Heart left ventricle (tissue), 16 donors: ENCODE results near the gene YOD1. TPM values are rescaled to one million over a fixed set of nuclear protein-coding genes. Genes with fewer than 3 reads are reported as not detected.

Experiments used
- ATAC-seq, 4 donors: fragments of 200-7000 bp; cut with Tn5 transposase; one replicate each; pipeline ENCODE4 v1.9.1; 2020 to 2022; ENCODE audit warnings: moderate library complexity in 4 of 4, mild to moderate bottlenecking in 3 of 4, moderate number of reproducible peaks in 1 of 4
- DNase-seq, 5 donors: peaks; one replicate each; pipeline ENCODE4 v3.0.0-alpha.2; 2020
- H3K27ac ChIP-seq, 12 donors: fragments of 200-600 bp; sonication (generic) in 4 of 12; one replicate each; pipeline versions ENCODE4 v1.5.0 to v1.8.0; 2016 to 2022; ENCODE audit warnings: mild to moderate bottlenecking in 2 of 12
- H3K27me3 ChIP-seq, 9 donors: fragments of 200-600 bp; sonication (generic) in 2 of 9; one replicate each; pipeline versions ENCODE4 v1.5.1 to v1.8.0; 2016 to 2022; ENCODE audit warnings: mild to moderate bottlenecking in 3 of 9
- H3K36me3 ChIP-seq, 9 donors: fragments of 200-600 bp; sonication (generic) in 2 of 9; one replicate each; pipeline versions ENCODE4 v1.5.0 to v1.8.0; 2018 to 2022; ENCODE audit warnings: mild to moderate bottlenecking in 2 of 9
- H3K4me1 ChIP-seq, 12 donors: fragments of 200-600 bp; sonication (generic) in 4 of 12; one replicate each; pipeline versions ENCODE4 v1.5.0 to v1.8.0; 2016 to 2022; ENCODE audit warnings: mild to moderate bottlenecking in 3 of 12
- H3K4me3 ChIP-seq, 12 donors: fragments of 200-600 bp; sonication (generic) in 4 of 12; one replicate each; pipeline versions ENCODE4 v1.5.0 to v1.8.0; 2017 to 2022; ENCODE audit warnings: mild to moderate bottlenecking in 9 of 12, moderate library complexity in 4 of 12
- H3K9me3 ChIP-seq, 12 donors: fragments of 200-600 bp; sonication (generic) in 4 of 12; one replicate each; pipeline versions ENCODE4 v1.5.0 to v1.8.0; 2016 to 2022; ENCODE audit warnings: mild to moderate bottlenecking in 1 of 12
- POLR2A ChIP-seq, 2 donors: fragments of 450-650 bp; IDR thresholded peaks; one replicate each; pipeline ENCODE4 v1.6.1; 2017; ENCODE audit warnings: antibody characterized with exemption in 2 of 2, mild to moderate bottlenecking in 2 of 2, moderate library complexity in 2 of 2
- WGBS, 4 donors: extraction: QIAGEN DNeasy Blood & Tissue Kit in 2 of 4; methylation state at CpG; one replicate each; pipeline versions ENCODE4 v1.1.5 to v1.1.7; 2013 to 2018; 5-methylcytosine and 5-hydroxymethylcytosine counted together
- intact Hi-C, 10 donors: fragments of 100-400 bp; cut with DNase I; formaldehyde crosslinking; loops; one replicate each; pipeline versions ENCODE4 v1.11.1 to v1.14.2; 2022
- polyA plus RNA-seq, 2 donors: library from polyadenylated mRNA; stranded (reverse); fragments of 200-250 nt; gene quantifications; one replicate each; pipeline ENCODE4 v1.2.3, GENCODE V29; 2013
- total RNA-seq, 9 donors: library from RNA; depleted of rRNA in 2 of 9; stranded (reverse); fragments of >200 nt in 2 of 9; fragmentation: NEBNext Ultra II Directional in 3 of 9; extraction: Animal tissue kit (Norgen Biotek cat#: 25700) in 3 of 9; gene quantifications; one replicate each; pipeline versions ENCODE4 v1.1.0 to v1.2.4, GENCODE V29; 2016 to 2023
- TF ChIP-seq, protein P1 (sequence below), 12 donors: fragments of 200-600 bp; sonication (generic) in 4 of 12; IDR thresholded peaks; one replicate each; pipeline versions ENCODE4 v1.5.0 to v1.8.0; 2018 to 2022; ENCODE audit warnings: antibody characterized with exemption in 12 of 12, mild to moderate bottlenecking in 5 of 12
- donor health status: ischemic (EF 13 %, LVEDD 7.1; RV severe dilation, severe dysfunction).
- donor health status: healthy with polysubstance abuse.
- donor health status: DM: no; HTN: yes; CAD: no.
- donor health status: DM: no; HTN: no; CAD: no.
- donor health status: ischemic (EF 25% LVEDD 6.9; RV normal size, moderate dysfunction).
- donor health status: ischemic (EF 25% LVEDD 5.7; RV mildly dilated, moderate dysfunction).
- donor health status: healthy.
- donor health status: DM: yes; HTN: yes; CAD: no.
- donor health status: ischemic (EF 35%, LVEDD 5.7; RV mildly dilated, moderate dysfunction).
- donor health status: nonischemic (EF 11% LVEDD 7.7; RV severe dilation, severe dysfunction).
- donor health status: DM: yes; HTN: yes; CAD: no.
- donor health status: PGD.
- donor health status: ischemic (EF 29% LVEDD 5.4; RV normal size, mild dysfunction).
- donor health status: nonischemic (EF 23%, LVEDD 6.1; RV moderate dilation, normal function).

The YOD1 gene
- total and polyA plus RNA-seq, 11 donors, result 1.9 to 7.4 (median 5.8) TPM

DNA sequence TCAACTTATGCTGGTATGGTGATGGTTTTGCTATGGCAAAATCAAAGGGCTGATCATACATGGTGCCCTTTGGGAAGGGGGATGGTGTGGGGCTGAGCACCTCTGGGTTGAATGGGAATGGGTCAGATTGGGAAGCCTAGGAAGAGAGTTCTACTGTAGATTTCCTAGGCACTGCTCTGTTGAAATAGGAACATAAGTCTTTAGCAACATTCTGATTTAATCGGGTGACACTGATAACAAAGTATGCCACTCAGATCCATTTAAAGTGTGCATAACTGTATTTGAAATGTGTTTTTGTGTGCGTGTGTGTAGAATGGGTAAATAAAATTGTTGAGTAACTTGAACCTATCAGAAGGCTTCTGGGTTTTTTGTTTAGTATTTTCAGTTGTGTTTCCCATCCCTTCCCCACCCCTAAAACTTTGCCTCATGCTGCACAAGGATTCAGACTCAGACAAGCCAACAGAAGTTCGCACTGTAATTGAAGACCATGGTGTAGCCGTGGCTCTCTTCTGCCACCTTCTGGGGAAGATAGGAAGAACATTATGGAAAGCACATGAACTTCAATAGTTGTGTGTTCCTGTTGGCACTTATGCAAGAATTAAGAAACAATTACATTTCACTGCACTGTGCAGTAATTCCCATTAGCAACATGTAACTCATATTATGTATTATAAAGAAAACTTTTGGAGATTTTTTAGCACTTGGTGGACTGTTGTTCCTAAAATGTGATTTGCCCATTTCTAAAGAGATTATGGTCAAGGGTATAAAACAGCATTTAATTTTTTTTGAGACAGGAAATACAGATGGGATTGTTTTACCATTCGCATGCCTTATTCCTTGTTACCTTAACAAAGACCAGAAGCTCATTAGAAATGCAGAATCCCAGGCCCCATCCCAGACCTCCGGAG is 26.7 kb upstream of the YOD1 start:
- intact Hi-C loops, result loop anchor here in 7 of 10 donors (1.0 to 10.0 kb wide), 4 partner anchors 27 to 165 kb away; partner anchors contain the start of gene YOD1 (in 3 of the 7)
- ATAC-seq (peak; percentile 76 to 85 (median 82)), DNase-seq (peak in 3 of 5 donors; percentile 41 to 64 (median 63))
- Histone ChIP-seq H3K36me3 (peaks cover 0 to 84% (median 30%) of the 10 kb centered on the region in 9 donors), H3K4me3 (no peak overlapping the region), H3K27ac (peak overlapping the region in 6 of 12 donors; percentile 25 to 68 (median 46)), H3K9me3 (no peaks in the 10 kb centered on the region), H3K27me3 (no peaks in the 10 kb centered on the region), H3K4me1 (peaks cover 0 to 51% (median 11%) of the 10 kb centered on the region in 12 donors)
- no peak for TF ChIP-seq POLR2A (IDR thresholded peaks at IDR 0.05)
- TF ChIP-seq, protein P1, sequence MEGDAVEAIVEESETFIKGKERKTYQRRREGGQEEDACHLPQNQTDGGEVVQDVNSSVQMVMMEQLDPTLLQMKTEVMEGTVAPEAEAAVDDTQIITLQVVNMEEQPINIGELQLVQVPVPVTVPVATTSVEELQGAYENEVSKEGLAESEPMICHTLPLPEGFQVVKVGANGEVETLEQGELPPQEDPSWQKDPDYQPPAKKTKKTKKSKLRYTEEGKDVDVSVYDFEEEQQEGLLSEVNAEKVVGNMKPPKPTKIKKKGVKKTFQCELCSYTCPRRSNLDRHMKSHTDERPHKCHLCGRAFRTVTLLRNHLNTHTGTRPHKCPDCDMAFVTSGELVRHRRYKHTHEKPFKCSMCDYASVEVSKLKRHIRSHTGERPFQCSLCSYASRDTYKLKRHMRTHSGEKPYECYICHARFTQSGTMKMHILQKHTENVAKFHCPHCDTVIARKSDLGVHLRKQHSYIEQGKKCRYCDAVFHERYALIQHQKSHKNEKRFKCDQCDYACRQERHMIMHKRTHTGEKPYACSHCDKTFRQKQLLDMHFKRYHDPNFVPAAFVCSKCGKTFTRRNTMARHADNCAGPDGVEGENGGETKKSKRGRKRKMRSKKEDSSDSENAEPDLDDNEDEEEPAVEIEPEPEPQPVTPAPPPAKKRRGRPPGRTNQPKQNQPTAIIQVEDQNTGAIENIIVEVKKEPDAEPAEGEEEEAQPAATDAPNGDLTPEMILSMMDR (IDR thresholded peaks at IDR 0.05), result peak; percentile 80 to 94 (median 89)
- 25 to 38% (median 32%) methylated on average over 6 of the region's 6 CpGs for WGBS, 4 donors

DNA sequence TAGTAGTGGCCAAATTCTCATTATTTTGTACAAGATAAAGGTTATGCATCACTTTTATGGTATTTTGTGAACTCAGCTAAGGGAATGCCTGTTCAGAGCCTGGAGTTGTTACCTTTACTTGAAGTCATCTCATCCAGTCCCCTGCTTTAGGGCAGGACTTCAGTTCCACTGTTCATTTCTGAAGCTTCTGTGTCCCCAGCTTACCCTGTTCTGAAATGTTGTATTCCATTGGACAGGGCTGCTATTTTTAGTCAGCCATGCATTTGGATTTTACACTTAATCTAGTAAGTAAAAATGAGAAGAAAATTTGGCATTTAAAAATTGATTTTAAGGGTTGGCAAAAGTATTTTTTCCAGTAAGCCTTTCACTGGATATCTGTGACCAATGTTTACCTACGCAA is 26.0 kb upstream of the YOD1 start:
- intact Hi-C loops, result loop anchor here in 6 of 10 donors (1.0 to 10.0 kb wide), 4 partner anchors 26 to 165 kb away; partner anchors contain the start of gene YOD1 (in 3 of the 6)
- no peak for DNase-seq
- Histone ChIP-seq H3K36me3 (peaks cover 0 to 88% (median 35%) of the 10 kb centered on the region in 9 donors), H3K9me3 (no peaks in the 10 kb centered on the region), H3K27me3 (no peaks in the 10 kb centered on the region), H3K4me3 (no peak overlapping the region), H3K4me1 (peaks cover 0 to 58% (median 11%) of the 10 kb centered on the region in 12 donors), H3K27ac (peak overlapping the region in 6 of 12 donors; percentile 25 to 68 (median 46))
- peak in 2 of 4 donors; percentile 46 to 58 for ATAC-seq
- 84 to 100% (median 98%) methylated on average over 1 of the region's 1 CpG for WGBS, 4 donors
- no peak for TF ChIP-seq POLR2A (IDR thresholded peaks at IDR 0.05)
- TF ChIP-seq, protein P1 (IDR thresholded peaks at IDR 0.05), result no peak

DNA sequence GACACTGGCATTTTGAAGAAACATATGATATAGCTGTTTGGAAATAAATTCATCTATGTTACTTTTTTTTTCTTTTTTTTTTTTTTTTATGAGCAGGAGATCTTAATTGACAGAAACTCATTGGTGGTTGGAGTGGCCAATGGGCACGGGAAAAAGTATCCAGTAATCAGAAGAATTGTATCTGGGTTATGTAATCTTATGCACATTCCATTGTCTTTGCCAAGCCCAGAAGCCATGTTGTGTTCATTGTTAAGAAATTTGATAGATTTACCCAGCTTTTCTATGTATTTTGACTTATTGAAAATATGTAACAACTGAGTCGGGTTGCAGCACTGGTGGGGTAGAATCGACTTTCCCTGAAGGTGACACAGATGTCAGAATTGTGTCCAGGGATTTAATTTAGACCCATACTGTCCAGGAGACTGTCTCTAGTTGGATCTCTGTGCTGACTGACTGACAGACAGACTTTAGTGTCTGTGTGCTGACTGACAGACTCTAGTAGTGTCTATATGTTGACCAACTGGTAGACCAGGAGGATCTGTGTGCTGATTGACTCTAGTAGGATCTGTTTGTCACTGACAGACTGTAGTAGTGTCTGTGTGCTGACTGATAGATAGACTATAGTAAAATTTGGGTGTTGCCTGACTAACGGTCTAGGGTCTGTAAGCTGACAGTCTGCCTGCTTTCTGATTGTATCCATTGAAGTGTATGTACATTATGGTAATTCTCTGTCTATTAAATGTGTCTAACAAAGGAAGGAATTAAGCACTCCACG is 25.4 kb upstream of the YOD1 start:
- H3K4me3 ChIP-seq, result no peak overlapping the region
- H3K27me3 ChIP-seq, result no peaks in the 10 kb centered on the region
- DNase-seq (no peak), ATAC-seq (peak in 1 of 4 donors; percentile 22)
- intact Hi-C loops, result loop anchor here in 5 of 10 donors (2.0 to 10.0 kb wide), 3 partner anchors 26 to 164 kb away; partner anchors contain the start of gene YOD1 (in 3 of the 5)
- 56 to 66% (median 57%) methylated on average over 5 of the region's 5 CpGs for WGBS, 4 donors
- peak overlapping the region in 6 of 12 donors; percentile 25 to 66 (median 32) for H3K27ac ChIP-seq
- no peaks in the 10 kb centered on the region for H3K9me3 ChIP-seq
- TF ChIP-seq, protein P1 (IDR thresholded peaks at IDR 0.05), result no peak
- no peak for TF ChIP-seq POLR2A (IDR thresholded peaks at IDR 0.05)
- peaks cover 0 to 64% (median 11%) of the 10 kb centered on the region in 12 donors for H3K4me1 ChIP-seq
- H3K36me3 ChIP-seq, result peaks cover 0 to 88% (median 41%) of the 10 kb centered on the region in 9 donors
